Endothelial cell of umbilical vein (primary cell): ENCODE data around the gene THAP4. TPM values are rescaled to one million over a fixed set of nuclear protein-coding genes. Genes with fewer than 3 reads are reported as not detected.

Source experiments
- BruUV-seq: library from RNA; stranded (reverse); fragments of 400-500 nt; replicated peaks from 2 replicates; lab custom pipeline; 2021; lab: Mats Ljungman, UMichigan
- CTCF ChIA-PET: fragments of 300-600, 350-600 bp; sonication (Branson Sonifier 250); formaldehyde crosslinking; loops from one replicate; lab custom pipeline; 2021; ENCODE audit warnings: antibody characterized with exemption, inconsistent platforms; lab: Charles Lee
- POLR2A ChIA-PET: fragments of 300-600, 350-600 bp; sonication (Branson Sonifier 250); formaldehyde crosslinking; loops from one replicate; lab custom pipeline; 2021; ENCODE audit warnings: antibody characterized with exemption, inconsistent platforms; lab: Charles Lee
- DNase-seq: peaks from one replicate; pipeline ENCODE4 v3.0.0-alpha.2; 2011; ENCODE audit warnings: low read depth, low spot score
- FAIRE-seq: peaks from 2 replicates; lab custom pipeline; 2011; peaks lifted over from hg19 to GRCh38; lab: Jason Lieb, UNC
- H2AFZ ChIP-seq: 2 replicates; pipeline ENCODE4 v1.6.0; 2012; ENCODE audit warnings: low read depth, low read length, control low read depth, inconsistent platforms
- H3K27ac ChIP-seq: 2 replicates; pipeline ENCODE4 v1.5.1; 2011; ENCODE audit warnings: low read depth, mild to moderate bottlenecking, control low read depth, low read length, moderate library complexity; ENCODE audit not compliant: insufficient read depth
- H3K27me3 ChIP-seq, 2 experiments: 2 replicates each; pipeline versions ENCODE4 v1.6.0 to v1.6.1; 2011; ENCODE audit warnings: low read length in 2 of 2, mixed read lengths in 1 of 2; ENCODE audit not compliant: control insufficient read depth in 2 of 2, insufficient read depth in 2 of 2
- H3K36me3 ChIP-seq, 2 experiments: 2 replicates in 1 of 2; 3 replicates in 1 of 2; pipeline ENCODE4 v1.5.1; 2011; ENCODE audit warnings: low read length in 2 of 2, mild to moderate bottlenecking in 1 of 2, moderate library complexity in 1 of 2; ENCODE audit not compliant: control insufficient read depth in 2 of 2, insufficient read depth in 2 of 2; ENCODE audit errors: extremely low read depth in 1 of 2
- H3K4me1 ChIP-seq: 3 replicates; pipeline ENCODE4 v1.5.1; 2011; ENCODE audit warnings: mild to moderate bottlenecking, low read length; ENCODE audit not compliant: control insufficient read depth, insufficient read depth; ENCODE audit errors: extremely low read depth
- H3K4me2 ChIP-seq: 2 replicates; pipeline ENCODE4 v1.6.1; 2011; ENCODE audit warnings: low read length, control low read depth, mixed read lengths; ENCODE audit not compliant: insufficient read depth
- H3K4me3 ChIP-seq, 3 experiments: fragments of 200-600 bp in 1 of 3; sonication (generic), shearing (Covaris generic) in 1 of 3; replicated peaks in 1 of 3; 2 replicates each; pipeline ENCODE4 v1.5.1; 2011 to 2016; ENCODE audit warnings: control low read depth in 3 of 3, low read length in 3 of 3, mild to moderate bottlenecking in 2 of 3, inconsistent platforms in 1 of 3, low read depth in 1 of 3, moderate library complexity in 1 of 3; ENCODE audit not compliant: insufficient read depth in 1 of 3
- H3K79me2 ChIP-seq: 2 replicates; pipeline ENCODE4 v1.6.0; 2012; ENCODE audit warnings: low read length, inconsistent platforms; ENCODE audit not compliant: control insufficient read depth, insufficient read depth
- H3K9ac ChIP-seq: replicated peaks from 2 replicates; pipeline ENCODE3; 2011; ENCODE audit warnings: low read length, control low read depth; ENCODE audit not compliant: insufficient read depth; ENCODE audit errors: extremely low read depth
- H3K9me1 ChIP-seq: replicated peaks from 3 replicates; pipeline ENCODE4 v1.6.0; 2011; ENCODE audit warnings: mild to moderate bottlenecking, low read length; ENCODE audit not compliant: control insufficient read depth, insufficient read depth; ENCODE audit errors: extremely low read depth
- H3K9me3 ChIP-seq: replicated peaks from 2 replicates; pipeline ENCODE4 v1.5.1; 2012; ENCODE audit warnings: low read length, inconsistent platforms; ENCODE audit not compliant: control insufficient read depth, insufficient read depth
- H4K20me1 ChIP-seq: replicated peaks from 2 replicates; pipeline ENCODE3; 2011; ENCODE audit warnings: mild to moderate bottlenecking, low read length; ENCODE audit not compliant: control insufficient read depth, insufficient read depth; ENCODE audit errors: extremely low read depth
- CTCF ChIP-seq, 2 donors: IDR thresholded peaks; 1 replicate in 1 of 2; 2 replicates in 1 of 2; pipeline ENCODE4 v1.5.1; 2011; ENCODE audit warnings: low read length in 2 of 2, mild to moderate bottlenecking in 2 of 2, moderate library complexity in 2 of 2, control low read depth in 1 of 2, inconsistent platforms in 1 of 2, low read depth in 1 of 2; ENCODE audit not compliant: insufficient read depth in 1 of 2; ENCODE audit errors: extremely low read depth in 1 of 2
- EZH2 ChIP-seq: IDR thresholded peaks from 2 replicates; pipeline ENCODE4 v1.6.1; 2012; ENCODE audit warnings: borderline replicate concordance, low read depth, mild to moderate bottlenecking, moderate library complexity, low read length, inconsistent platforms; ENCODE audit not compliant: severe bottlenecking
- FOS ChIP-seq: IDR thresholded peaks from 2 replicates; pipeline ENCODE4 v1.6.1; 2011; ENCODE audit warnings: mild to moderate bottlenecking, low read length, moderate library complexity, borderline replicate concordance; ENCODE audit not compliant: insufficient read depth
- GATA2 ChIP-seq: IDR thresholded peaks from 2 replicates; pipeline ENCODE4 v1.7.0; 2011; ENCODE audit warnings: low read depth, mild to moderate bottlenecking, moderate library complexity, mixed read lengths, low read length; ENCODE audit not compliant: insufficient read length, insufficient read depth
- JUN ChIP-seq: IDR thresholded peaks from 2 replicates; pipeline ENCODE4 v1.6.1; 2011; ENCODE audit warnings: borderline replicate concordance, low read depth; ENCODE audit not compliant: insufficient read length, insufficient read depth
- MAX ChIP-seq: IDR thresholded peaks from 2 replicates; pipeline ENCODE4 v1.6.1; 2011; ENCODE audit not compliant: insufficient read depth, insufficient read length
- MYC ChIP-seq: IDR thresholded peaks from one replicate; pipeline ENCODE4 v1.6.1; 2011; ENCODE audit warnings: mild to moderate bottlenecking, low read depth, low read length
- POLR2A ChIP-seq: IDR thresholded peaks from 2 replicates; pipeline ENCODE4 v1.6.1; 2012; ENCODE audit warnings: low read depth, mild to moderate bottlenecking, control low read depth, low read length
- POLR2AphosphoS5 ChIP-seq: IDR thresholded peaks from 2 replicates; pipeline ENCODE4 v1.6.1; 2012; ENCODE audit warnings: low read depth, mild to moderate bottlenecking, control low read depth, low read length, moderate library complexity; ENCODE audit not compliant: insufficient read depth
- dilution Hi-C: fragments of 300-500 bp; cut with MboI; formaldehyde crosslinking; loops from one replicate; pipeline ENCODE4 v1.15.0; 2019; ENCODE audit warnings: low sequenced_read_pairs; ENCODE audit not compliant: extremely low pct_ligation_motif_present
- intact Hi-C: fragments of 100-400 bp; cut with micrococcal nuclease; formaldehyde crosslinking; loops from one replicate; pipeline ENCODE4 v1.10.0; 2022
- polyA plus RNA-seq, 4 experiments: library from polyadenylated mRNA; depleted of rRNA in 3 of 4; stranded (reverse) in 3 of 4; unstranded in 1 of 4; fragments of >200 nt; gene quantifications; 2 replicates each; pipeline versions ENCODE4 v1.2.1 to v1.2.3, GENCODE V29; 2011 to 2012; ENCODE audit warnings: missing spikeins in 1 of 4
- total RNA-seq: library from RNA; stranded (reverse); gene quantifications from 2 replicates; pipeline ENCODE4 v1.2.3, GENCODE V29; 2021

The THAP4 gene
- total and polyA plus RNA-seq, 2 donors (not counting 3 experiments of a cell fraction or from before 2014, with no cell fraction given): 45.4 to 47.4 TPM

GRCh38 chr2:241670333-241671110 is 33.6 kb upstream of the THAP4 start:
- no peak overlapping the region for H2AFZ ChIP-seq
- ChIA-PET POLR2A (no interaction called here), CTCF (no interaction called here)
- dilution Hi-C loops: no loop called here
- no peak overlapping the region for H3K4me3 ChIP-seq
- no TSS peak for BruUV-seq
- H3K9ac ChIP-seq: no peak overlapping the region
- DNase-seq: no peak
- H4K20me1 ChIP-seq: no peaks in the 10 kb centered on the region
- H3K4me1 ChIP-seq: peaks cover 15% of the 10 kb centered on the region
- H3K36me3 ChIP-seq: peaks cover 0 to 25% of the 10 kb centered on the region in 2 experiments
- no peak overlapping the region for H3K27ac ChIP-seq
- no peaks in the 10 kb centered on the region for H3K9me1 ChIP-seq
- H3K4me2 ChIP-seq: no peak overlapping the region
- H3K27me3 ChIP-seq: no peaks in the 10 kb centered on the region
- H3K79me2 ChIP-seq: no peaks in the 10 kb centered on the region
- TF ChIP-seq GATA2 (no peak), POLR2A (no peak), EZH2 (no peak), FOS (no peak), JUN (no peak), POLR2AphosphoS5 (no peak), MAX (no peak), CTCF (IDR thresholded peaks at IDR 0.05; ENCODE audit: extremely low read depth in 1 of 2, insufficient read depth in 1 of 2, low read depth in 1 of 2, low read length in 2 of 2) (no peak), MYC (no peak)
- no peaks in the 10 kb centered on the region for H3K9me3 ChIP-seq
- intact Hi-C loops: no loop called here
- FAIRE-seq: no peak
